GM18519 (cell line): Measurements from ENCODE around the gene MLPH.
"Not testable (repeated sequence)": the region's sequence is repeated elsewhere in the genome, so short reads cannot be mapped to it uniquely, and the experiment has no call there.

Source experiments
- ATAC-seq: cut with Tn5 transposase; IDR thresholded peaks from one replicate; pipeline ENCODE4 v1.9.1; 2021; ENCODE audit warnings: mild to moderate bottlenecking, moderate library complexity; ENCODE audit not compliant: unreplicated experiment, low FRiP score

MLPH gene

DNA sequence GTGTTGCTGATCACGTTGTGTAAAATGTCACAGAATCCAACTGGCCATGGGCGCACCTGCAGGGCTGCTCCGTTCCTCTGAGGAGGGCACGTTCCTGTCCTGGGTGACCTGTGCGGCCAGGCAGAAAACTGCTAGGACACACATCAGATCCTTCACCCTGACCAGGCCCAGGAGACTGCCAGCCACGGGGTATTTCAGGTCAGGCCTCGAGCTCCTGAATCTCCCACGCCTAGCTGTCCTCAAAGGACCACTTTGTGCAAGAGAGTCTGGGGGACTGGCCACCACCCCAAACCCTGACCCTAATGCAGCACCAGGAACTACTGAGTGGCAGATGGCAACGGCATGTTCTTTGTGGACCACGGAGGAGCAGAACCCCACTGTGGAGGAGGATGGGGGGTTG is 90.4 kb downstream of the MLPH start:
- ATAC-seq: no peak

DNA sequence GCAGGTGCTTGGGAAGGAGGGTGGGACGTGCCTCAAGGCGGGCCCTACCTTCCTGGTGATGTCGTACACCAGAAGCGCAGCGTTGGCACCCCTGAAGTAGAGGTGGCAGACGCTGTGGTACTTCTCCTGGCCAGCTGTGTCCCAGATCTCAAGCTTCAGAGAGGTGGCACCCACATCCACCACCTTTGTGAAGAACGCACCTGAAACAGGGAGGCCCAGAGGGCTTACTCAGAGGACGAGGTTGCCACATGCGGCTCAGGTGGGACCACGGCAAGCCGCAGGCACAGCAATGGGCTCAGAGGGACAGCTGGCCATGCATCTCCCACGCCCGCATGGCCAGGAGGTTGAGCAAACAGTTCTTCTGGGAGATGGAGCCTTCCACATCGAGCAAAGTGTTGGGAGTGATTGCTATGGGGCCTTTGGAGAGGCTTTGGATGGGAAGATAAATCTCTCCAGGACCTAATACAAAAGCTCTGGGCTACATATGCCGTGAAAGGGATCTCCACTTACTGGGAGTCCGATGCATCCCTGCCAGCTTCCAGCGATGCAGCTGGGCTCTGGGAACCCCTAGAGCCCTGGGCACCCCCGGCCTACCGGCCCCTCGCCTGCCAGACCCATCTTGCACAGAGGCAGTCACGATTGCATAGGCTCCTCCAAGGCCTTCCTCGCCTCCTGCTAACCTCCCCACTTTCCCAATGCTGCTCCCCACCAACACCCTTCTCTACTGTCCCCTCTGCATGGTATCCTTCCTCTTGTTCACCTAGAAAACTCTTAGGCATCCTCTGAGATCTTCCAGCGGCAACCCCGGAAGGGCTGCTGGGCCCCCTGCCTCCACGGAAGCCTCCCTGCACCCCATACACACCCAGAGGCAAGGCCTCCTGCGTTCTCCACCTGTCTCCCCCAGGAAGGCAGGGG is 91.2 kb downstream of the MLPH start:
- no peak for ATAC-seq

DNA sequence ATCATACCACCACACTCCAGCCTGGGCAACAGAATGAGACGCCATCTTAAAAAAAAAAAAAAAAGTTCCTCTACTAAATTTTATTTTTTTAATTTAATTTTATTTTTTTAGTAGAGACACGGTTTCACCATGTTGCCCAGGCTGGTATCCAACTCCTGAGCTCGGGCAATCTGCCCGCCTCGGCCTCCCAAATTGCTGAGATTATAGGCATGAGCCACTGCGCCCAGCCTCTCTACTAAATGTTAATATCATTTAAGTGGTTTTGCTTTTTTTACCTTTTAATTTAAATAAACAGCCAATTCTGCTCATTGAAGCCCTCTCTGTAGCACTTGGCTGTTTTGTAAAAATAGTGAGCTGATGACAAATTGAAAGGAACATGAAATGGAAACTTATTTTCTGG is 94.3 kb downstream of the MLPH start:
- ATAC-seq: no peak

DNA sequence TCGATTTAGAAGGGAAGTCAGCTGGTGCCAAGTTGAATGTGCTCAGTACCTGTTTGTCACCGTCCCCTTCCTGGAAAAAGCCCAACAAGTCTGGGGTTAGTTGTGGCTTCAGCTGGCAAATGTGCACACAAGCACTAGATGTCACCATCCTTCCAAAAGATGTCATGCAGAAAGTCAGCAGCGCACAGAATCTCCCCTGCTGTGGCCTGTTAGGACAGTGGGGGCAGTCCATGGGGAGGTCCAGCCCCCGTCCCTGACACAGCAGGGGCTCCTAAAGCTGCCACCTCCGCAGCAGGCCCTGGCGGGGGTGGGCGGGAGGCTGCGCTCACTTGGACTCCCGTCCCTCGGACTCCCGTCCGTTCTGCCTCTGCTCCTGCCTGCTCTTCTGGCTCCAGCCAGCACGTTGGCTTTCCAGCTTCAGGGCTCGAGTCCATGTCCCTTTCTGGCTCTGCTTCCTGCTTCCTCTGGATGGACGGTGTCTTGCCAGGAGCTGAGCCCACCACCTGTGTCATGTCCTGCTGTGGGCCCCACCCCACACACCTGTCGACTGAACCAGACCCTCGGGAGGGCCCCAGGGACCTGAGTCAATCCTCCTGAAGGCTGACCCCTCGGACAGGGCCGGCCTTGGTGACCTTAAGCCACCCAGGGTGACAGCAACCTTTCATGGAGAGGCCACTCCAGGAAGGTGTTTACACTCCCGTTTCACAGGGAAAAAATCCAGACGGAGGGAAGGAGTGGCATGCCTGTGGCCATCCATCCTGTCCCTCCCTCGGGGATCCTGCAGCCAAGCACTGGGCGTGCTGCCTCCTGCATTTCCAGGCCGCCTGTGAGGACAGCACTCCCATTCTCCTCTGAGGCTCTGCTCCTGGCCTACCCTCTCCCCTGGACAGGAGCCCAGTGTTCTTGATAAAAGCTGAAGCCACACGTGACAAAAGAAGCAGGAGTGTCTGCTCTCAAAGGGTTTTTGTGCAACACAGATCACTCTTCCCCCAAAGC is 95.0 kb downstream of the MLPH start:
- ATAC-seq: no peak

DNA sequence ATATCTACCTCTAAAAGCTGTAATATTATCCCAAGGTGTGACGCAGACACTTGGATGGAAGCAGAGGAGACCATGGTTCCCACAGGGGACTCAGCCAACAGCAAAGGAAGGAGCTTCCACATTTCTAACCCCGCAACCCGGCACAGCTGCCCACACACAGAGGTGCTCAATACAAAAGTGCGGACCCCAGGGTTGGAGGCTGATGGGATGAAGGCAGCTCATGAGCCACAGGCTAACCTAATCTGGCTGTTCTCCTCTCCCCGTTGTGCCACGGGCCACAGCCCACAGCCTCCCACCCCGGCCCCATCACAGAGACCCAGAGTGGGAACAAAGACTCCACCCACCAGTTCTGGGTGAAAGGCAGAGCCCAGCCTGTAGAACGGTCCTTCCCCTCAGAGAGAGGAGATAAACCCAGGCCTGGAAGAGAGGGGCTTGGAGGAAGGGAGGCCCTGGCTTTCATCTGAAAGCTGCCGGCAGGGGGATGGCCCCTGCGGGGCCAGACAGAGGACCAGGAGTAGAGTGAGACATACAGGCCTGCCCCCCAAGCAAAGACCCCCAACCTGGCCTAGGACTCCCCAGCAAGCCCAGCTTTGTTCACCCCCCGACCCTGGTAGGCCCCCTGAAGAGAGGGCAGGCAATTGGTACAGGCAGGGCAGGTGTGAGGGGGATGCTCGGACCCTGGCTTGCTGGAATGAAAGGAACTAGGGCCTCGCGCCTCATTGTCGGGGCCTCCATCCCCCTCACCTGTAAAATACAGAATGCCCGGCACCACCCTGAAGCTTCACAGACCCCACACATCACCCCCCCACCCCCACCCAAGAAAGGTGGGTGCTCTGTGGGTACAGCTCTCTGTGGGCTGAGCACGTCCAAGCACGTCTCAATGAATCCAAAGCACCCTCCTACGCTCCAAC is 96.6 kb downstream of the MLPH start:
- ATAC-seq: no peak

DNA sequence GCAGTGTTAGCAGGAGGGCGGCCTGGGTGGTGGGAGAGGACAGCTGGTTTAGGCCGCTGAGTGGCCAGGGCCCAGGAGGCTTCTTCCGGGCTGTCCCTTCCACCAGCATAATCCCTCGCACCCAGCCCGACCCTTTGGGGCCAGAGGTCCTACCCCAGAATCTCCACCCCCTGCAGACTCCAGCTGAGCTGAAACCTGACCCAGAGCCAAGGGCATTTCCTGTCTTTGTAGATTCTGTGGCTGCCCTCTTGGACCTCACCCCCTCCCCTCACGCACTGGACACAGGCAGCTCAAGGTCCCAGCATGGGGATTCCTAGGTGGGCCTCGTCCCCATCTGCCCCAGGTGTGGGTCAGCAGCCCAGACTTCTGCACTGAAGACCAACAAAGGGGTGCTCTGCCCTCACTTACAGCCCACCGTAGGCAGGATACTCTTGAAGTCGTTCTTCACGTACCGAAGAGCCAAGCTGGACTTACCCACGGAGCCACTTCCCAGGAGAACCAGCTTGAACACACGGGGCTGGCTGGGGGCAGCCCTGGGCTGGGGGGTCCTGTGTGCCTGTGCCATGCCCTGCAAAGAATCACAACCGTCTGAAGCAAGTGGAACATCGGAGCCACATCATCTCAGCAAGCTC is 98.7 kb downstream of the MLPH start:
- ATAC-seq: no peak

DNA sequence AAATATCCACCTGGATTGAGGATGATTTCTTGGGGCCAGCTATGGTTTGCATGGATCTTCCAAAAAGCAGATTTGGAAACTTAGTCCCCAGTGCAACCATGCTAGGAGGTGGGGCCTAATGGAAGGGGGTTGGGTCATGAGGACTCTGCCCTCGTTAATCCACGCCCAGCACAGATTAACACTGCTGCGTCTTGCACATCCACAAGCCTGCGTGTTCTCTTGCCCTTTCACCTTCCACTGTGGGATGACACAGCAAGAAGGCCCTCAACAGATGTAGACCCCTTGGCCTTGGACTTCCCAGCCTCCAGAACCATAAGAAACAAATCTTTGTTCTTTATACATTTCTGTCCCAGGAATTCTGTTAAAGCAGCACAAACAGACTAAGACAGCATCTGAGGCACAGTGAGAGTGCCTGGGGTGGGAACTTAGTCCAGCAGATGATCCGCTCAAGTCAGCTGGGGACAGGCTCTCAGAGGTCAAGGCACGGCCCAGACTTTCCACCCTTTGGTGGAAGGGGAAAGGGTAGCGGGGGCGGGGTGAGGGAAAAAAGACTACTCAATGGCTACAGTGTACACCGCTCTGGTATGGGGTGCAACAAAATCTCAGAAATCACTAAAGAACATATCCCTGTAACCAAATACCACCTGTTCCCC is 101.1 kb downstream of the MLPH start:
- no peak for ATAC-seq

DNA sequence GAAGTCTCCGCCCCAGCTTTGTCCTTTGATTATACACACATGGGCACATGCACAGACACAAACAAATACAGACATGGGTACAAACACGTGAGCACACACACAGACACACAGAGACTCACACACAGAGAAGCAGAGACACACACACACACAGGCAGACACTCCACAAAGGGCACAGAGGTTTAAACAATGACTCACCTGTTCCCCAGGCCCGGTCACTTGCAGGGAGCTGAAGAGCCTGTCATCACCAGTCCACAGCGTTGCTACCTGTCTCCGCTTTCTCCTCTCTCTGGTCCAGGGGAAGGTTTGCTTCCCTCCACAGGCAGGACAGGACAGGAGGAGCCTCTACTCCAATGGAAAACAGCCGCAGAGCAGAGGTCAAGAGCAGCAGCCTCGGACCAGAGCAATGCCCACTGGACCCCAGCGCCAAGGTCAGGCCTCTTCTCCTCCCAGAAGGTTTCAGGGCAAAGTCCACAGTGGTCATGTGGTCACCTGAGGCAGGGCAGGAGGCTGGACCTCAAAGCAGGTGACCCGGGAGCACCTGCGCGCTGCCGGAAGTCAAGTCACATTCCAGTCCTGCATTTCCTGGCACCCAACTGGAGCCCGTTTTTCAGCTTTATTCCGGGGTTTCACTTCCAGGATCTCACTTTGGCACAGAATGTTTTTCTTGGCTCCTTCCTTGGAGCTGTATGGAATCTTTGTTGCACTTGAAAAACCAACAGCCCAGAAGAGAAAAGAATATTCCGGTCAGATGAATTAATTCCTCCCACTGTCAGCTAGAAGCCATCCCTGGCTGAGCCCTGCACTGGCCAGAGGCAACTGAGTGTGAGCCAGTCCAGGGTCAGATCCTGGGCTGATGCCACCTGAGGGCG is 103.5 kb downstream of the MLPH start, which contains the start of gene RAB17:
TSS of gene RAB17 (minus strand) at position 463 of the 869 bp plus-strand sequence. CDS start 4,580 bp downstream, outside the sequence.
- no peak for ATAC-seq

DNA sequence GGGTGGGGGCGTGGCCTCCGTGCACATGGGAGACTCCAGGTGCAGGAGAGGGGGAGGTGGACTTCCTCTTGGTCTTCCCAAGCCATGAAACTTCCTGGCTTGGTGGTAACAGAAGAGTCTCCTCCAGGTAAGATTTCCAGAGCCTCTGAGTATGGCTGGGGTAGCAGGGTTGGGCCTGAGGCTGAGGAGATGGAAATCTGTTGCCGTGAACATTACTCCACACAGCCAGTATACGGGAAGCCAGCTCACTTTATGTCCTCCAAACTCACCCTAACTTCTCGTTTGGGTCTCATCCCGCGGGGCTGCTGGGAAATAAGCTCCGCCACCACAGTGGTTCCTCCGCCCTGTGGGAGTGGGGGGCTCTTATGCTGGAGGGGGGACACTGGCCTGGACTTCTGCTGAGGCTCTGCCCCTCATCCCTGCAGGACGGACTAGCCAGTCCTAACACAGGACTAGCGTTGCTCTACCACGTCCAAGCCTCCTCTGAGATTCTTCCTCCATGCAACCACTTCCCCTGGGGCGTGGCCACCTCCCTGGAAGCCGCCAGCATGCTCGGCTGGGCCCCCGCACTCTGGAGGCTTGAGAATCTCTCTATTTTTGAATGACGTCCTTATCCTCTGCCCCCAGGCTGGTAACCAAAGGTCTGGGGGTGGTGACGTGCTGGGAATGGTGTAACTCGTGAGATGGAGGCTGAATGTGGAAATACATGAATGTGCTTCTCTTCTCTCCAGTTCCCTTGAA is 104.3 kb downstream of the MLPH start:
- ATAC-seq: no peak

DNA sequence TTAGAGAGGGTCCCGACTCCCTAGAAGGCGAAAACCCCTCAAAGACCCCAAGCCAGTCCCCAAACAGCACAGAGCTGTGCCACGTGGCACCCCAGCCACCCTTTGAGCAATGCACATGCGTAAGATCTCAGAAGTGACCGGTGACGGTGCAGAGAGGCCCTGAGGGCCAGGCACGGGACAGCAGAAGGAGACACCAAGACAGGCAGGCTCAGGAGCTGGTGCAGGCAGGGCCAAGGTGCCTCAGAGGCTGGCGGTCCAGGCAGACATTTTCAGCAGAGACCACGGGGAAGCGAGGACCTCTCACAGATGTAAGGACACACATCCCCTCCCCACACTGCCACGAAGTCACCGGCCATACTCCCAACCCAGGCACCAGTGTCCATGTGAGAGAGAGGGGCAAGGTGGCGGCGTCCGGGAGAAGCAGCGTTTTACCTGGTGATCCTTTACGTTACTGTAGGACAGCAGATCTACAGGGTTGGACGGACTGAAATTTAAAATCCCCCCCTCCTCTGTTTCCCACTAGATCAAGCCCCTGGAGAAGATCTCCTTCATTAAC is 105.5 kb downstream of the MLPH start:
- no peak for ATAC-seq

DNA sequence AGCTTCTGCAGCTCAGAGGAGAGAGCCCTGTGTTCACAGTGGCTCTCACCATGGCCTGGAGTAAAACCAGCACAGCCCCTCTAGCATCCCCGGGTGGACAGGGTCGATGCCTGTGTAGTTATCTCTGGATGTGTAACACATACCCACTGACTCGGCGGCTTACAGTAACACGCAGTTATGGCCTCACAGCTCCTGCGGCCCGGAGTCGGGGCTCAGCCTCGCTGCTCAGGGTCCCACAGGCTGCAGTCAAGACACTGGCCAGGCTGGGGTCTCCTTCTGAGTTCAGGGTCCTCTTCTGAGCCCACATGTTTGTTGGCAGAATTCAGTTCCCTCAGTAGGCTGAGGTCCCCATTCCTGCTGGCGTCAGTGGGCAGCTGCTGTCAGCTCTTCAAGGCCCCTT is 106.0 kb downstream of the MLPH start:
- no peak for ATAC-seq

DNA sequence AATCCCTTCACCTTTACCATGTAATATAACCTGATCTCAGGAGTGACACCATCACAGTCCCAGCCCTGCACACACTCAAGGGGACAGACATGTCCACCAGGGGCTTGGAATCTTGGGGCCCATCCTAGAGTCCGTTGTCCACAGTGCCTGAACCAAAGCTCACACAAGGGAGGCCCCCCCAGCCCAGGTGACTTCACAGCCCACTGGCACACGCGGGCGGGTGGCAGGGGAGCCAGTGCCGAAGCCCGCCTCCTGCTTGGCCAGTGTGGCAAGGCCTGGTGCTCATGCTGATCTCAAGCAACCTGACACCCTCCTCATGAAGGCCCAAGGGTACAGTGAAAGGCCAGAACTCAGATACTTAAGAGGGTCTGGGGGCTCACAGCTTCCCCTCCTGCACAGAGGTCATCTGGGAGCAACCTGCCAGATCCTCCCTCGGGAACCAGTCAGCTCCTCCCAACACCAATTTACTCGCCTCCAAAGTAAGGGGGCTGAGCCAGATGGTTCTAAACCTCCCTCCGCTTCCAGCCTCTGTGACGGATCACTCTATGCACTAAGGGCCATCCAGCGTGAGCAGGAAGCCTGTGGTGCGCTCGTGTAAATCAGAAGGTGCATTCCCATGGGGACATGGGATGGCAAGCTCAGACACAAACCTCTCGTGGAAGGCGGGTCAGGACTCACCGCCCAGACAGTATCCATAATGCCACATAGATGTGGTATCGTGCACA is 106.7 kb downstream of the MLPH start:
- no peak for ATAC-seq

DNA sequence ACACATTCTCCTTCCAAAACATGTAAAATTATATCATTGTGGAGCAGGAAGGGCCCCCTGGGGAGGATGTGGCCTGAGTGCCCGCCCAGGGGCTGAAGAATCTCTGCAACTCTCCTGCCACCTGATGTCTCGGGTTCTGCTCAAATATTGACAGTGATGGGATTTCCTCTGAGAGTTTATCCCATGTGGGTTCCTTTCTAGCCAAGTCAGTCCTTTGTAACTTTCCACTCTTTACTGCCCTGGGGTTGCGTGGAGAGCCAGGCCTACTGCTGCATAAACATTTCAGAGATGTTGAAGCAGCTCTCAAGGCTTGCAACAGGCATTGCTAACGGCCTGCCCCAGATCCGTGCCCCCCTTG is 107.4 kb downstream of the MLPH start:
- ATAC-seq: no peak

DNA sequence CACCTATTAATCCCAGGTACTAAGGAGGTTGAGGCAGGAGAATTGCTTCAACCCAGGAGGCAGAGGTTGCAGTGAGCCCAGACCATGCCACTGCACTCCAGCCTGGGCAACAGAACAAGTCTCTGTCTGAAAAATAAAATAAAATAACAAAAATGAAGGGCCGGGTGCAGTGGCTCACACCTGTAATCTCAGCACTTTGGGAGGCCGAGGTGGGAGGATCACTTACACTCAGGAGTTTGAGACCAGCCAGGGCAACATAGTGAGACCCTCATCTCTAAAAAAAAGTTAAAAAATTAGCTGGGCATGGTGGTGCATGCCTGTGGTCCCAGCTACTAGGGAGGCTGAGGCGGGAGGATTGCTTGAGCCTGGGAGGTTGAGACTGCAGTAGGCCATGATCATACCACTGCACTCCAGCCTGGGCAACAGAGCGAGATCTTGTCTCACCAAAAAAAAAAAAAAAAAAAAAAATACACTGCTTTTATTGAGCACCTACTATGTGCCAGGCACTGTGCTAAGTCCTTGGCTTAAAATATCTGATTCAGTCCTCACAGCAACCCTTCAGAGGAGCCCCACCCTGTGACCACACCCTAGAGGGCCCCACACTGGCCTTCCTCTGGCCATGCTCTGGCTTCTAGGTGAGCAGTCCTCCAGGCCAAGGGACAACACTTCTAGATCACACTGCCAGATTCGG is 108.9 kb downstream of the MLPH start:
- ATAC-seq: not testable (repeated sequence)

DNA sequence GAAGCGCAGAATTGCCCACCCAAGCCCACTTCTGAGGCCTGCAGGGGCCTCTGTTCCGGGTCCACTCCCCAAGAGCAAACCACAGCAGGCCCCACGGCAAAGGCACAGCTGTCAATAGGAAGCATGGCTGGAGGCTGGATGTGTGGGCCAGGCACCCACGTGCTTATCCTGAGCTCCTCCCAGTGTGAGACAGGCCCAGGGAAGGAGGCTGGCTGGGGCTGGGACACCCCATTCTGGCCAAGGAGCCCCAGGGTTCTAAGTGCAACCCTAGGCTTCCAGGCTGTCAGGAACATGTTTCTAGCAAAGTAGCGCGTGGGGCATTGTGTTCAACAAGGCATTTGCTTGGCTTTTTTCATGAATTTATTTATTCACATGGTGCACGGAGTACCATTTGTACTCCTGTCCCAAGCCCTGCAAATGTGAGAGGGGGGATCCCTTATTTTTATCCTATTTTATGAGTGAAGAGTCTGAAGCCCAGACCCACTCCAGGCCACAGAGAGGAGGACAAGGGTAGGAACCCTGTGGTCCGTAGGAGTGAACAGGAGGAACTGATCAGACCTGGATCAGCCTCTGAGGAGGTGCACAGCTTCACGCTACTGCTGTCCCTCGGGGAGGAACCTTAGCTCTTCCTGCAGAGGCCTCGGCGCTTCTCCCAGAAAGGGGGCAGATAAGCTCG is 109.6 kb downstream of the MLPH start:
- ATAC-seq: no peak
